ENCODE measurements around the gene PER3. TPM values are rescaled to one million over a fixed set of nuclear protein-coding genes. Genes with fewer than 3 reads are reported as not detected.

PER3 gene
- total and polyA plus RNA-seq, 8 donors: 3.2 to 55.8 (median 11.1) TPM

DNA sequence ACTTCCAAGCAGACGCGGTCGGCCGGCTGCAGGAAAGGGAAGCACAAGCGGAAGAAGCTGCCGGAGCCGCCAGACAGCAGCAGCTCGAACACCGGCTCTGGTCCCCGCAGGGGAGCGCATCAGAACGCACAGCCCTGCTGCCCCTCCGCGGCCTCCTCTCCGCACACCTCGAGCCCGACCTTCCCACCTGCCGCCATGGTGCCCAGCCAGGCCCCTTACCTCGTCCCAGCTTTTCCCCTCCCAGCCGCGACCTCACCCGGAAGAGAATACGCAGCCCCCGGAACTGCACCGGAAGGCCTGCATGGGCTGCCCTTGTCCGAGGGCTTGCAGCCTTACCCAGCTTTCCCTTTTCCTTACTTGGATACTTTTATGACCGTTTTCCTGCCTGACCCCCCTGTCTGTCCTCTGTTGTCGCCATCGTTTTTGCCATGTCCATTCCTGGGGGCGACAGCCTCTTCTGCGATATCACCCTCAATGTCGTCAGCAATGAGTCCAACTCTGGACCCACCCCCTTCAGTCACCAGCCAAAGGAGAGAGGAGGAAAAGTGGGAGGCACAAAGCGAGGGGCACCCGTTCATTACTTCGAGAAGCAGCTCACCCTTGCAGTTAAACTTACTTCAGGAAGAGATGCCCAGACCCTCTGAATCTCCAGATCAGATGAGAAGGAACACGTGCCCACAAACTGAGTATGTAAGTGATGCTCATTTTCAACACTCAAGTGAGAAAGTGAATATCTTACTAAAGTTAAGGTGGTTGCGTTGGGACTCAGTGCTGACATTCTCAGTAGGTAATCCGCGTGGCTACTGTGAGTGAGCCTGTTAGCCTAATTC is 43.2 kb downstream of the PER3 start:
- peaks cover 4 to 90% (median 78%) of the 10 kb centered on the region in 4 donors for H3K36me3 ChIP-seq
- no peaks in the 10 kb centered on the region for H3K9me3 ChIP-seq
- TF ChIP-seq, protein P1, sequence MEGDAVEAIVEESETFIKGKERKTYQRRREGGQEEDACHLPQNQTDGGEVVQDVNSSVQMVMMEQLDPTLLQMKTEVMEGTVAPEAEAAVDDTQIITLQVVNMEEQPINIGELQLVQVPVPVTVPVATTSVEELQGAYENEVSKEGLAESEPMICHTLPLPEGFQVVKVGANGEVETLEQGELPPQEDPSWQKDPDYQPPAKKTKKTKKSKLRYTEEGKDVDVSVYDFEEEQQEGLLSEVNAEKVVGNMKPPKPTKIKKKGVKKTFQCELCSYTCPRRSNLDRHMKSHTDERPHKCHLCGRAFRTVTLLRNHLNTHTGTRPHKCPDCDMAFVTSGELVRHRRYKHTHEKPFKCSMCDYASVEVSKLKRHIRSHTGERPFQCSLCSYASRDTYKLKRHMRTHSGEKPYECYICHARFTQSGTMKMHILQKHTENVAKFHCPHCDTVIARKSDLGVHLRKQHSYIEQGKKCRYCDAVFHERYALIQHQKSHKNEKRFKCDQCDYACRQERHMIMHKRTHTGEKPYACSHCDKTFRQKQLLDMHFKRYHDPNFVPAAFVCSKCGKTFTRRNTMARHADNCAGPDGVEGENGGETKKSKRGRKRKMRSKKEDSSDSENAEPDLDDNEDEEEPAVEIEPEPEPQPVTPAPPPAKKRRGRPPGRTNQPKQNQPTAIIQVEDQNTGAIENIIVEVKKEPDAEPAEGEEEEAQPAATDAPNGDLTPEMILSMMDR (IDR thresholded peaks at IDR 0.05): no peak
- TF ChIP-seq EP300 (IDR thresholded peaks at IDR 0.05) (no peak), POLR2A (IDR thresholded peaks at IDR 0.05) (no peak)
- peak overlapping the region in 2 of 5 donors; percentile 31 to 42 for H3K27ac ChIP-seq
- H3K27me3 ChIP-seq: no peaks in the 10 kb centered on the region
- peak overlapping the region in 3 of 4 donors; percentile 13 to 42 (median 31) for H3K4me3 ChIP-seq
- intact Hi-C loops (cut with DNase I; ENCODE audit: low total_unique reads): no loop called here
- peak in 1 of 2 donors; percentile 23 for DNase-seq
- peaks cover 0 to 14% (median 0%) of the 10 kb centered on the region in 4 donors for H3K4me1 ChIP-seq
- WGBS, 5 donors: 76 to 85% (median 78%) methylated on average over 39 of the region's 39 CpGs

DNA sequence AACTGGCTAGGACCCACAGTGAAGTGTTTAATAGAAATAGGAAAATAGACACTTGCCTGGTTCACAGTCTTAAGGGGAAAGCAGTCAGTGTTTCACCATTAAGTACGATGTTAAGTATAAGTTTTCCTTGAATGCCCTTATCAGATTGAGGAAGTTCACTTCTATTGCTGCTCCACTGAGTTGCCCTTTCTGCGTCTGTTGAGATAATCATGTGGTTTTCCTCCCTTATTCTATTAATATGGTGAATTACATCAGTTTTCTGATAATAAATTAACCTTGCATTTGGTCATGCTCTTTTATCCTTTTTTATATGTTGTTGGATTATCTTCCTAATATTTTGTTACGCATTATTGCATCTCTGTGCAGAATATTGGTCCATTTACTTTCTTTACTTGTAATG is 47.4 kb downstream of the PER3 start:
- TF ChIP-seq EP300 (IDR thresholded peaks at IDR 0.05): no peak
- TF ChIP-seq, protein P1 (IDR thresholded peaks at IDR 0.05): no peak
- H3K9me3 ChIP-seq: no peaks in the 10 kb centered on the region
- 47 to 58% (median 53%) methylated on average over 3 of the region's 3 CpGs for WGBS, 5 donors
- no peaks in the 10 kb centered on the region for H3K27me3 ChIP-seq
- peaks cover 0 to 19% (median 3%) of the 10 kb centered on the region in 4 donors for H3K4me1 ChIP-seq
- H3K36me3 ChIP-seq: peaks cover 16 to 79% (median 67%) of the 10 kb centered on the region in 4 donors
- intact Hi-C loops (cut with DNase I; ENCODE audit: low total_unique reads): no loop called here
- H3K4me3 ChIP-seq: no peak overlapping the region
- peak in 1 of 2 donors; percentile 4 for DNase-seq
- H3K27ac ChIP-seq: peak overlapping the region in 1 of 5 donors; percentile 0

DNA sequence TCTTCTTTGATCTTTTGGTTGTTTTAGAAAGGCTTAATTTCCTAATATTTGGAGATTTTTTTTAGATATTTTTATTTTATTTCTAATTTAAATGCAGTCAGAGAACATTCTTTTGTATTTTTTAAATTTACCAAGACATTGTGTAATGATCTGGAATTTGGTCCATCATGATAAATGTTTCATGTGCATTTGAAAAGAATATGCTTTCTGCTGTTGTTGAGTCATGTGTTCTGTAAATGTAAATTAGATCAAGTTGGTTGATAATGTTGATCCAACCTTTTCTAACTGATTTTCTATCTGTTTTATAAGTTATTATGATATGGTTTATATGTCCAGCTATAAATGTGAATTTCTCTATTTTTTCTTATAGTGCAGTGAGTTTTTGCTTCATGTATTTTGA is 48.9 kb downstream of the PER3 start:
- intact Hi-C loops (cut with DNase I; ENCODE audit: low total_unique reads): no loop called here
- H3K27ac ChIP-seq: no peak overlapping the region
- H3K4me1 ChIP-seq: peaks cover 0 to 19% (median 3%) of the 10 kb centered on the region in 4 donors
- H3K9me3 ChIP-seq: peaks cover 0 to under 1% (median 0%) of the 10 kb centered on the region in 4 donors
- TF ChIP-seq, protein P1 (IDR thresholded peaks at IDR 0.05): no peak
- TF ChIP-seq EP300 (IDR thresholded peaks at IDR 0.05) (no peak), POLR2A (IDR thresholded peaks at IDR 0.05) (no peak)
- peaks cover 18 to 79% (median 68%) of the 10 kb centered on the region in 4 donors for H3K36me3 ChIP-seq
- DNase-seq: no peak
- no peaks in the 10 kb centered on the region for H3K27me3 ChIP-seq
- H3K4me3 ChIP-seq: no peak overlapping the region

DNA sequence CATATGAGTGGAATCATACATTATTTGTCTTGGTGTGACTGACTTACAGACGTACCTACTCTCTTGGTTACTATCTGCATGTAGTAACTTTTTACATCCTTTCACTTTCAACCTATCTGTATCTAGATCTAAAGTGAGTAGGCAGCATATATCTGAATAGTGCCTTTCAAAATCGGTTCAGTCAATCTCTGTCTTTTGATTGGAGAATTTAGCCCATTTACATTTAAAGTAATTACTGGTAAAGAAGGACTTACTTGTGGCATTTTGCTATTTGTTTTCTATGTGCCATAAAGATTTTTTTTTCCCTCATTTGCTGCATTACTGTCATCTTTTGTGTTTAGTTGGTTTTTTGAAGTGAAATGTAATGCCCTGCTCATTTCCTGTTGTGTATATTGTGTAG is 54.6 kb downstream of the PER3 start:
- 90 to 96% (median 94%) methylated on average over 2 of the region's 2 CpGs for WGBS, 5 donors
- intact Hi-C loops (cut with DNase I; ENCODE audit: low total_unique reads): no loop called here
- Histone ChIP-seq H3K36me3 (peaks cover 35 to 100% (median 98%) of the 10 kb centered on the region in 4 donors), H3K27me3 (no peaks in the 10 kb centered on the region), H3K4me1 (no peaks in the 10 kb centered on the region), H3K4me3 (no peak overlapping the region), H3K9me3 (peaks cover 0 to 15% (median 9%) of the 10 kb centered on the region in 4 donors), H3K27ac (no peak overlapping the region)
- no peak for DNase-seq
- no peak for TF ChIP-seq POLR2AphosphoS5 (IDR thresholded peaks at IDR 0.05)
- TF ChIP-seq POLR2A (IDR thresholded peaks at IDR 0.05): no peak
- TF ChIP-seq EP300 (IDR thresholded peaks at IDR 0.05): no peak
- TF ChIP-seq, protein P1 (IDR thresholded peaks at IDR 0.05): no peak
